Neural progenitor cell (in vitro differentiated cells): ENCODE results near the gene CARNS1.

ENCODE experiments used
- CTCF ChIP-seq: fragments of 200-600 bp; sonication (generic); IDR thresholded peaks from 2 replicates; pipeline ENCODE4 v1.5.1; 2017; ENCODE audit warnings: antibody characterized with exemption, mild to moderate bottlenecking
- EZH2 ChIP-seq: fragments of 200-600 bp; sonication (generic); IDR thresholded peaks from 2 replicates; pipeline ENCODE4 v1.6.1; 2017; ENCODE audit warnings: antibody characterized with exemption, mild to moderate bottlenecking, moderate library complexity

GRCh38 chr11:67453816-67454732 is 38.6 kb downstream of the CARNS1 start:
- TF ChIP-seq CTCF (no peak), EZH2 (no peak)
